Ovary (tissue), 3 donors: ENCODE results near the gene TMEM59.

Experiments used
- EP300 ChIP-seq: sonication (generic); formaldehyde crosslinking; IDR thresholded peaks from one replicate; pipeline ENCODE4 v1.6.1; 2017; ENCODE audit warnings: antibody characterized with exemption
- POLR2A ChIP-seq: fragments of 450-650 bp; IDR thresholded peaks from one replicate; pipeline ENCODE4 v1.6.1; 2017; ENCODE audit warnings: antibody characterized with exemption, mild to moderate bottlenecking, moderate library complexity
- TF ChIP-seq, protein P1 (sequence below), 3 donors: fragments of 450-650 bp in 2 of 3; fragments of 200-600 bp in 1 of 3; IDR thresholded peaks; one replicate each; pipeline versions ENCODE4 v1.5.1 to v1.8.0; 2016 to 2022; ENCODE audit warnings: antibody characterized with exemption in 3 of 3, mild to moderate bottlenecking in 1 of 3
- donor health status: DM: no; HTN: no; CAD: no.

GRCh38 chr1:54014009-54014629, 38.9 kb downstream of the TMEM59 start:
- TF ChIP-seq POLR2A = no peak
- TF ChIP-seq, protein P1, sequence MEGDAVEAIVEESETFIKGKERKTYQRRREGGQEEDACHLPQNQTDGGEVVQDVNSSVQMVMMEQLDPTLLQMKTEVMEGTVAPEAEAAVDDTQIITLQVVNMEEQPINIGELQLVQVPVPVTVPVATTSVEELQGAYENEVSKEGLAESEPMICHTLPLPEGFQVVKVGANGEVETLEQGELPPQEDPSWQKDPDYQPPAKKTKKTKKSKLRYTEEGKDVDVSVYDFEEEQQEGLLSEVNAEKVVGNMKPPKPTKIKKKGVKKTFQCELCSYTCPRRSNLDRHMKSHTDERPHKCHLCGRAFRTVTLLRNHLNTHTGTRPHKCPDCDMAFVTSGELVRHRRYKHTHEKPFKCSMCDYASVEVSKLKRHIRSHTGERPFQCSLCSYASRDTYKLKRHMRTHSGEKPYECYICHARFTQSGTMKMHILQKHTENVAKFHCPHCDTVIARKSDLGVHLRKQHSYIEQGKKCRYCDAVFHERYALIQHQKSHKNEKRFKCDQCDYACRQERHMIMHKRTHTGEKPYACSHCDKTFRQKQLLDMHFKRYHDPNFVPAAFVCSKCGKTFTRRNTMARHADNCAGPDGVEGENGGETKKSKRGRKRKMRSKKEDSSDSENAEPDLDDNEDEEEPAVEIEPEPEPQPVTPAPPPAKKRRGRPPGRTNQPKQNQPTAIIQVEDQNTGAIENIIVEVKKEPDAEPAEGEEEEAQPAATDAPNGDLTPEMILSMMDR (IDR thresholded peaks at IDR 0.05) = no peak
- TF ChIP-seq EP300 = no peak
